AG04449 (cell line): ENCODE measurements around the gene TSGA10.
"Not testable (repeated sequence)": the region's sequence is repeated elsewhere in the genome, so short reads cannot be mapped to it uniquely, and the experiment has no call there.

Experiments
- CTCF ChIA-PET: fragments of 350-600 bp; formaldehyde crosslinking; extraction: SDS; loops from one replicate; lab custom pipeline; 2021; ENCODE audit warnings: antibody characterized with exemption; lab: Yijun Ruan, JAX
- POLR2A ChIA-PET: fragments of 400-600, 350-600 bp; formaldehyde crosslinking; extraction: SDS; loops from one replicate; lab custom pipeline; 2020; ENCODE audit warnings: antibody characterized with exemption, inconsistent platforms; lab: Yijun Ruan, JAX
- DNase-seq: peaks from one replicate; pipeline ENCODE4 v3.0.0-alpha.2; 2010; ENCODE audit warnings: low read depth, low spot score
- H3K4me3 ChIP-seq: 2 replicates; pipeline ENCODE4 v1.5.1; 2011; ENCODE audit warnings: low read depth, mild to moderate bottlenecking, control low read depth, low read length
- TF ChIP-seq, protein P1 (sequence below): IDR thresholded peaks from one replicate; pipeline ENCODE4 v1.5.1; 2011; ENCODE audit warnings: mild to moderate bottlenecking, moderate library complexity, low read length, control low read depth, inconsistent platforms; ENCODE audit not compliant: insufficient read depth; ENCODE audit errors: missing control alignments

The TSGA10 gene

DNA sequence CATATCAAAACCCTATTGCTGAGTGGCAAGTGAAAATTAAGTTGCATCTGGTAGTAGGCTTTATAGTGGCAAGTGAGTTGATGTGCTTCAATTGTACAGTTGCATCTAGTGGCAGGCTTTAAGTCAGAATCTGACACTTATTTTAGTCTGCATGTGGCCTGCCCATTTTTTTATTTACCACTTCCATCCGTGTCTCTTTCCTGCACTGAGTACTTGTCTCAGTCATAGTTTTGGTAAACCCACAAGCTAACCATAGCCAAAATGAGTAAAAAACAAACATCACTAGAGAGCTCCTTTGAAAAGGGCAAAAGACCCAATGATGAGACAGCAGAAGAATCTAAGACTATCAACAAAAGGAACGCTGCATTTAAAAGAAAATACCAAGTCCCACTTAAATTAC is 122.7 kb downstream of the TSGA10 start:
- ChIA-PET POLR2A (no interaction called here), CTCF (no interaction called here)
- DNase-seq: no peak
- TF ChIP-seq, protein P1, sequence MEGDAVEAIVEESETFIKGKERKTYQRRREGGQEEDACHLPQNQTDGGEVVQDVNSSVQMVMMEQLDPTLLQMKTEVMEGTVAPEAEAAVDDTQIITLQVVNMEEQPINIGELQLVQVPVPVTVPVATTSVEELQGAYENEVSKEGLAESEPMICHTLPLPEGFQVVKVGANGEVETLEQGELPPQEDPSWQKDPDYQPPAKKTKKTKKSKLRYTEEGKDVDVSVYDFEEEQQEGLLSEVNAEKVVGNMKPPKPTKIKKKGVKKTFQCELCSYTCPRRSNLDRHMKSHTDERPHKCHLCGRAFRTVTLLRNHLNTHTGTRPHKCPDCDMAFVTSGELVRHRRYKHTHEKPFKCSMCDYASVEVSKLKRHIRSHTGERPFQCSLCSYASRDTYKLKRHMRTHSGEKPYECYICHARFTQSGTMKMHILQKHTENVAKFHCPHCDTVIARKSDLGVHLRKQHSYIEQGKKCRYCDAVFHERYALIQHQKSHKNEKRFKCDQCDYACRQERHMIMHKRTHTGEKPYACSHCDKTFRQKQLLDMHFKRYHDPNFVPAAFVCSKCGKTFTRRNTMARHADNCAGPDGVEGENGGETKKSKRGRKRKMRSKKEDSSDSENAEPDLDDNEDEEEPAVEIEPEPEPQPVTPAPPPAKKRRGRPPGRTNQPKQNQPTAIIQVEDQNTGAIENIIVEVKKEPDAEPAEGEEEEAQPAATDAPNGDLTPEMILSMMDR: no peak
- no peak overlapping the region for H3K4me3 ChIP-seq

- ChIA-PET CTCF (no interaction called here), POLR2A (no interaction called here)
- no peak for DNase-seq
- TF ChIP-seq, protein P1: no peak
- H3K4me3 ChIP-seq: no peak overlapping the region
These were observed 123.3 kb downstream of the TSGA10 start for GRCh38 chr2:99031481-99031880.

DNA sequence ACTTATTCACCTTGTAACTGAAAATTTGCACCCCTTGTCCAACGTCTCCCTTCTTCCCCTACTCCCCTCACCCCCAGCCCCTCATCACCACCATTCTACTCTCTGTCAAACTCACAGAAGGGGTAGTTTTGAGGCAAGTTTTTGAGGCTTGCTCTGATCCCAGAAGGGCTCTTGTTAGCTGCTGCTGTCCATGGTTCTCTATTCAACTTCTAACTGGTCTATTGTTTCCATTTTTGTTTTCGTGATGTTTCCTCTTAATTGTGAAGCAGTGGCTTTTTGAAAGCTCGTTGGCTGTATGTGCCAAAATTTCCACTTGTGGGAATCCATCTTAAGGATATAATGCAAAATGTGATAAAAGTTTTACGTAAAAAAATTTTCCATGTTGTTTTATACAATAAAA is 126.2 kb downstream of the TSGA10 start:
- no peak for DNase-seq
- POLR2A ChIA-PET: no interaction called here
- TF ChIP-seq, protein P1: no peak
- no peak overlapping the region for H3K4me3 ChIP-seq
- CTCF ChIA-PET: no interaction called here

- CTCF ChIA-PET: no interaction called here
- TF ChIP-seq, protein P1: no peak
These were observed 126.9 kb downstream of the TSGA10 start for GRCh38 chr2:99027856-99028255.

DNA sequence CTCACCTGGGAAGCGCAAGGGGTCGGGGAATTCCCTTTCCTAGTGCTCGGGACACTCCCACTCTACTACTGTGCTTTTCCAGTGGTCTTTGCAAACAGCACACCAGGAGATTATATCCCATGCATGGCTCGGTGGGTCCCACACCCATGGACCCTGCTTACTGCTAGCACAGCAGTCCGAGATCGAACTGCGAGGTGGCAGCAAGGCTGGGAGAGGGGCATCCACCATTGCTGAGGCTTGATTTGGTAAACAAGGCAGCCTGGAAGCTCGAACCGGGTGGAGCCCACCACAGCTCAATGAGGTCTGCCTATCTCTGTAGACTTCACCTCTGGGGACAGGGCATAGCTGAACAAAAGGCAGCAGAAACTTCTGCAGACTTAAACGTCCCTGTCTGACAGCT is 154.0 kb downstream of the TSGA10 start:
- no peak for DNase-seq
- POLR2A ChIA-PET: no interaction called here
- TF ChIP-seq, protein P1: no peak
- CTCF ChIA-PET: no interaction called here
- H3K4me3 ChIP-seq: no peak overlapping the region

More at GRCh38 chr2:99027856-99028255, 126.9 kb downstream of the TSGA10 start:
- no peak overlapping the region for H3K4me3 ChIP-seq
- POLR2A ChIA-PET: no interaction called here
- no peak for DNase-seq

GRCh38 chr2:98988695-98989094 is 166.0 kb downstream of the TSGA10 start:
- CTCF ChIA-PET, POLR2A ChIA-PET, DNase-seq: not testable (repeated sequence)

DNA sequence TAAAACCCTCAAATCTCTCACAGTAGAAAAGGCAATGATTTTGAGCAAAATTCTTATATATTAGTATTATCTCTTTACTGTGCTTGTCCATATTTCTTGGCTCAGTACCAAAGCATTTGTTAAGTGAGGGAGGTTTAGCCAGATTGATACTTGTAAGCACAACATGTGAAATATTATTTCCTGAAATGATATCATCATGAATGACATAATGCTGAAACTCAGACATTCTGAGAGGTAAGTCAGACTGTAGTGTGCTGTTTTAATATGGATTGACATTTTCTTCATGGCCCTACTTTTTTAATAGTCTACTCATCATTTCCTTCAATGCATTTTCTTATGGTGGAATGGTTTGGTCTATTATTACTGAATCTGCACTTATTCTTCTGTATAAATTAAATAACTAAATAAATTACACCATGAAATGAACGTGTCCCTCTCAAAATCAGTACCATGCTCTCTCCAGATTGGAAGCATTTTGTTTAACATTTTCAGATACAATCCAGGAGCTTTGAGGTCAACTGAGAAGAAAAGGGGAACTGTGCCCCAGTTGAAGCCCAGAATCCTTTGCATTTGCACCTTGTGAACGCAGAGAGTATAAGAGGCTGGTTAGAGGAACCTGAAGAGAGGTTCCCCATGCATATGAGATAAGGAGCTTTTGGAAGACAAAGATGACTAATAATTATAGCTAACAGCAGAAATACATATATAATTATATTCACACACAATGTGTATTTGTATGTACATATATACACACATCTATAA is 168.7 kb downstream of the TSGA10 start:
- POLR2A ChIA-PET: no interaction called here
- CTCF ChIA-PET: no interaction called here
- TF ChIP-seq, protein P1: no peak
- DNase-seq: no peak
- no peak overlapping the region for H3K4me3 ChIP-seq

More at GRCh38 chr2:98988695-98989094, 166.0 kb downstream of the TSGA10 start:
- not testable (repeated sequence) for H3K4me3 ChIP-seq
